ENCODE measurements around the gene HOXB7.

HOXB7 gene

DNA sequence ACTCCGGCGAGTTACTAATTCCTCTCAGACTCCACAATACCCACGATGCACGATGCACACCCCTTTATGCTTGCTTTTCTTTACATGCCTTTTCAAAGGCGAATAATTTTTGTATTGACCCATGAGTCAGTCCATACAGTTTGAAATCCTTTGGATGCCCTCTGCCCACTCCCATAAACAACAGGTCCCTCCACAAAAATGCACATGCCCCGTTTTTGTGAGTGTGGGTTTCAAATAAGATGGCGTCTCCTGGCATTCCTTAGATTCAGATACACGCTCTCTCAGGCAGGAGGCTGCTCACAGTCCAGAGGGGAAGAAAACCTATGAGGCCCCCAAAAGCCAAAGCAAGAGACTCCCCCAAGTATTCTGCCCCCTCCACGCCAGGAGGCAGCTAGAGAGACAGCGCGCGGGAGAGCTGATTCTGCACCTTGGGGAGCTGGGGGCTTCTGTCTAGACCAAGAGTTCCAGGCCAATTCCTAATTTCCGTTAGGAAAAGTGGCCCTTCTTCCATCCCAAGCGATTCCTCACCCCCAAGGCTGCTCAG, 34.9 kb upstream of the HOXB7 start:
- CTCF ChIA-PET, result interaction anchor here (1.0 kb wide), 1 partner anchor 22 kb away, joined by 3 read pairs; no protein-coding TSS in a partner anchor
- Histone ChIP-seq H3K4me1 (ENCODE audit: control extremely low read depth in 1 of 4, control insufficient read depth in 4 of 4, insufficient read depth in 4 of 4, low read length in 3 of 4) (peaks cover 3 to 22% (median 18%) of the 10 kb centered on the region in 4 experiments), H3K27ac (ENCODE audit: insufficient read depth in 1 of 2, low read depth in 1 of 2, low read length in 2 of 2, poor library complexity in 1 of 2, severe bottlenecking in 2 of 2) (no peak overlapping the region), H3K9me3 (ENCODE audit: control extremely low read depth in 1 of 5, control insufficient read depth in 4 of 5, insufficient read depth in 2 of 5, low read depth in 1 of 5, low read length in 4 of 5) (no peaks in the 10 kb centered on the region), H3K36me3 (ENCODE audit: control insufficient read depth in 4 of 4, insufficient read depth in 4 of 4, low read length in 3 of 4) (no peaks in the 10 kb centered on the region), H3K4me3 (ENCODE audit: control insufficient read depth in 1 of 7, extremely low read depth in 1 of 7, insufficient read depth in 4 of 7, low read depth in 2 of 7, low read length in 6 of 7) (no peak overlapping the region), H3K27me3 (replicated peaks in 2 of 5; ENCODE audit: control insufficient read depth in 4 of 5, insufficient read depth in 5 of 5, low read length in 4 of 5) (peaks cover 26 to 96% (median 57%) of the 10 kb centered on the region in 5 experiments)
- POLR2A ChIA-PET, result no interaction called here
- no peak for DNase-seq
- 68% methylated on average over 12 of the region's 14 CpGs for WGBS (ENCODE audit: insufficient coverage)

DNA sequence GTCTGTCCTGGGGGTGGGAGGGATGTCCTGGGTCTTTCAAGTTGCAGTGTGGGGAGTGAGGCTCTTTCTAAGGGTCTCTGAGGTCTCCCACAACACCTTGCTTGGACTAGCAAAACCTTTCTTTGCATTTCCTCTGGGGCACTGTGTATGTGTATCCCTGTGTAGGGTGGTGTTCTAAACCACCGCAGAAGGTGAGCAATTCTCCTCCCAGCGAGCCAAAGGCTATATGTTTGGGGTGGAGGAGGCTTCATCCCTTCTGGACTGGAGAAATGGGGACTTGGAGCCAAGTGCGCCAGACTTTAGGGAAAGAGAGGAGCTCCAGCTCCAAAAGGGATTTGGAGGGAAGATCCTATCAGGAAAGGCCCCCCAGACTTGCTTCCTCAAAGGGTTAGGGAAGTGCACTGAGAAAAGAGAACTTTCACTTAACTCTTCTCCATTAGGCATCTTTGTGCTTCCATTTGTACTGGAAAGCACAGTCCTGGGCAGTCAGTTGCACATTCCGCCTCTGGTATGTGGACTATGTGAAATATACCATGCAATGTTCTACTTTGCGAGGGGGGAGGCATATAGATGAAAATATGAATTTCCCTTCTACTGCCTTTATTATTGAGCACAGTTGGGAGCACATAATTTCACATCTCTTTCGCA, 34.2 kb upstream of the HOXB7 start:
- POLR2A ChIA-PET, result no interaction called here
- DNase-seq, result no peak
- Histone ChIP-seq H3K27ac (ENCODE audit: insufficient read depth in 1 of 2, low read depth in 1 of 2, low read length in 2 of 2, poor library complexity in 1 of 2, severe bottlenecking in 2 of 2) (no peak overlapping the region), H3K27me3 (replicated peaks in 2 of 5; ENCODE audit: control insufficient read depth in 4 of 5, insufficient read depth in 5 of 5, low read length in 4 of 5) (peaks cover 24 to 99% (median 61%) of the 10 kb centered on the region in 5 experiments), H3K36me3 (ENCODE audit: control insufficient read depth in 4 of 4, insufficient read depth in 4 of 4, low read length in 3 of 4) (no peaks in the 10 kb centered on the region), H3K4me3 (ENCODE audit: control insufficient read depth in 1 of 7, extremely low read depth in 1 of 7, insufficient read depth in 4 of 7, low read depth in 2 of 7, low read length in 6 of 7) (no peak overlapping the region), H3K4me1 (ENCODE audit: control extremely low read depth in 1 of 4, control insufficient read depth in 4 of 4, insufficient read depth in 4 of 4, low read length in 3 of 4) (peaks cover 3 to 22% (median 18%) of the 10 kb centered on the region in 4 experiments), H3K9me3 (ENCODE audit: control extremely low read depth in 1 of 5, control insufficient read depth in 4 of 5, insufficient read depth in 2 of 5, low read depth in 1 of 5, low read length in 4 of 5) (no peaks in the 10 kb centered on the region)
- WGBS (ENCODE audit: insufficient coverage), result 90% methylated on average over 5 of the region's 6 CpGs
- CTCF ChIA-PET, result interaction anchor here (1.0 to 1.2 kb wide), 2 partner anchors 9 to 23 kb away, joined by 3 to 7 read pairs; no protein-coding TSS in a partner anchor

DNA sequence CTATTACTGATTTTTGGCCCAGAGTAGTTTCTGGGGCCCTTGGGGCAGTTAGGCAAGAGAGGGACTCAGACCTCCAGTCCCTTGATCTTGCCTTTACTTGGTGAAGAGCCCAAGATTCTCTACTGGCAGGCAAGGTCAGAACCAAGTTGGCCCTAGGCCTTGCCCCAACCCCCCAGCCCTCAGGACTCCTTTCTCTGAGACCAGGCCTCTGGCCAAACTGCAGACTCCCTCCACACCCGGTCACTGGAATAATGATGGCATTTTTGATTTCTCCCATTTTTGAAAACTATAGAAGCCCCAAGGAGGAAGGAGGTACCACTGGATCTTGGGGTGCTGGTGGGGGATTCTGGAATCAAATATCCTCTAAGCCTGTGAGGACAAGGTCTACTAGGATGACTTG, 33.3 kb upstream of the HOXB7 start:
- POLR2A ChIA-PET, result interaction anchor here (0.7 kb wide), 1 partner anchor 1930 kb away, joined by 3 read pairs; no protein-coding TSS in a partner anchor
- peaks cover 3 to 22% (median 18%) of the 10 kb centered on the region in 4 experiments for H3K4me1 ChIP-seq (ENCODE audit: control extremely low read depth in 1 of 4, control insufficient read depth in 4 of 4, insufficient read depth in 4 of 4, low read length in 3 of 4)
- no peak overlapping the region for H3K4me3 ChIP-seq (ENCODE audit: control insufficient read depth in 1 of 7, extremely low read depth in 1 of 7, insufficient read depth in 4 of 7, low read depth in 2 of 7, low read length in 6 of 7)
- no peak for DNase-seq
- H3K9me3 ChIP-seq (ENCODE audit: control extremely low read depth in 1 of 5, control insufficient read depth in 4 of 5, insufficient read depth in 2 of 5, low read depth in 1 of 5, low read length in 4 of 5), result no peaks in the 10 kb centered on the region
- CTCF ChIA-PET, result interaction anchor here (1.2 kb wide), 1 partner anchor 8 kb away, joined by 7 read pairs; no protein-coding TSS in a partner anchor
- WGBS (ENCODE audit: insufficient coverage), result 100% methylated on average over 1 of the region's 1 CpG
- no peaks in the 10 kb centered on the region for H3K36me3 ChIP-seq (ENCODE audit: control insufficient read depth in 4 of 4, insufficient read depth in 4 of 4, low read length in 3 of 4)
- peaks cover 24 to 99% (median 65%) of the 10 kb centered on the region in 5 experiments for H3K27me3 ChIP-seq (replicated peaks in 2 of 5; ENCODE audit: control insufficient read depth in 4 of 5, insufficient read depth in 5 of 5, low read length in 4 of 5)
- no peak overlapping the region for H3K27ac ChIP-seq (ENCODE audit: insufficient read depth in 1 of 2, low read depth in 1 of 2, low read length in 2 of 2, poor library complexity in 1 of 2, severe bottlenecking in 2 of 2)

DNA sequence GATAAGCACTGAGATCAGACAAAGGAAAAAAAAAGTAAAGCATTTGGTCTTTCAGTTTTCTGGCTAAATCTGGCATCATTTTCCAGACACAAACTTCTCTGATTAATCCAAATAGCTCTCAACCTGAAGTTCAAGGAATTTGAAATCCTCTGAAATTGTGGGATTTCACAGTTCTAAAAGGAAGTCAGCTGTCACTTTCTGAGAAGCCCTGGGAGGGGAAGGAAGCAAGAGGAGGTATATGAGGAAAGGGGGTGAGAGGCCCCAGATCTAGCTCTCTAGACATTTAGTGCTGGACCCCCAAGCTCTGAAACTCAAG, 32.8 kb upstream of the HOXB7 start:
- ChIA-PET POLR2A (interaction anchor here (0.7 kb wide), 1 partner anchor 1929 kb away, joined by 3 read pairs; no protein-coding TSS in a partner anchor), CTCF (interaction anchor here (1.5 kb wide), 1 partner anchor 27 kb away, joined by 4 read pairs; no protein-coding TSS in a partner anchor)
- peaks cover 24 to 100% (median 67%) of the 10 kb centered on the region in 5 experiments for H3K27me3 ChIP-seq (replicated peaks in 2 of 5; ENCODE audit: control insufficient read depth in 4 of 5, insufficient read depth in 5 of 5, low read length in 4 of 5)

DNA sequence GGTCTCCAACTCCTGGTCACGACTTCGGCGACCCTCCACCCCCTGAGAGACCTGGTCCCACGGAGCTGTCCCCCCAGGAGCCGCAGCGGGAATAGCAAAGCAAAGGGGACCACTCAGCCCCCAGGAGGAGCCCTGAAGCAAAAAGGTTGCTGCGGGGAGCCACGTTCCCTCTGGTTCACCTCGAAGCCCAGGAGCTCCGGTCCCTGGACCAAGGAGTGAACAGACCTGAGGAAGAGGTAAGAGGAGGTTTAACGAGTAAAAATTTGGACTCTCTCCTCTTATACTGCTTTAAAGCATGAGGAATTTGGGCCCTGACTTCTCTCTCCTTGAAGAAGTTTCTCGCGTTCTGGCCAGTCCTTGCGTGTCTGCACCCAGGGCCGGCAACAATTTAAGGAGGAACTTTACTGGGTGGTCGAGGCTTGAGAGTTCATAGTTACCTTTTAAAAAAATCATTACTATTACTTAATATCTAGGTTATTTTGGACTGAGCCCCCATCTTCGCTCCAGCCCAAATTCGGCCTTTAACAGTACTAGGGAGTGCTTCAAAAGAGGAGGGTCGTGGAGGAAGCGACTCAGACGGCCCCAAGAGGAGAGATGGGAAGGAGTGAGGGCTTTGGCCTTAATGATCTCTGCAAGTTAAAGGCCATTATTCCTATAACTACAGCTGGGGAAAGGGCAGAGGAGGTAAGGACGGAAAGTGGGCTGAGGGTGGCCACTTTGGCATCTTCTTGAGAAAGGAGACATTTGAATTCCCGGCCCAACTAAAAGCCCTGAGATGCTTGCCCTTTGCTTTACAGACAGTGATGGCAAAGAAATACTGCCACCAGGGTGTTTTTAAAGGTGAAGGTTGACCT, 32.3 kb upstream of the HOXB7 start:
- Histone ChIP-seq H3K36me3 (ENCODE audit: control insufficient read depth in 4 of 4, insufficient read depth in 4 of 4, low read length in 3 of 4) (no peaks in the 10 kb centered on the region), H3K4me3 (ENCODE audit: control insufficient read depth in 1 of 7, extremely low read depth in 1 of 7, insufficient read depth in 4 of 7, low read depth in 2 of 7, low read length in 6 of 7) (no peak overlapping the region), H3K9me3 (ENCODE audit: control extremely low read depth in 1 of 5, control insufficient read depth in 4 of 5, insufficient read depth in 2 of 5, low read depth in 1 of 5, low read length in 4 of 5) (no peaks in the 10 kb centered on the region), H3K4me1 (ENCODE audit: control extremely low read depth in 1 of 4, control insufficient read depth in 4 of 4, insufficient read depth in 4 of 4, low read length in 3 of 4) (peaks cover 3 to 22% (median 18%) of the 10 kb centered on the region in 4 experiments), H3K27me3 (replicated peaks in 2 of 5; ENCODE audit: control insufficient read depth in 4 of 5, insufficient read depth in 5 of 5, low read length in 4 of 5) (peaks cover 20 to 100% (median 66%) of the 10 kb centered on the region in 5 experiments), H3K27ac (ENCODE audit: insufficient read depth in 1 of 2, low read depth in 1 of 2, low read length in 2 of 2, poor library complexity in 1 of 2, severe bottlenecking in 2 of 2) (no peak overlapping the region)
- no peak for DNase-seq
- 64% methylated on average over 18 of the region's 23 CpGs for WGBS (ENCODE audit: insufficient coverage)
- CTCF ChIA-PET, result interaction anchor here (1.5 to 1.9 kb wide), 2 partner anchors 11 to 27 kb away, joined by 4 to 5 read pairs; no protein-coding TSS in a partner anchor
- POLR2A ChIA-PET, result interaction anchor here (0.7 kb wide), 1 partner anchor 1928 kb away, joined by 3 read pairs; no protein-coding TSS in a partner anchor

More for the DNA sequence above, 32.8 kb upstream of the HOXB7 start:
- no peak for DNase-seq
- H3K4me3 ChIP-seq (ENCODE audit: control insufficient read depth in 1 of 7, extremely low read depth in 1 of 7, insufficient read depth in 4 of 7, low read depth in 2 of 7, low read length in 6 of 7), result no peak overlapping the region
- H3K27ac ChIP-seq (ENCODE audit: insufficient read depth in 1 of 2, low read depth in 1 of 2, low read length in 2 of 2, poor library complexity in 1 of 2, severe bottlenecking in 2 of 2), result no peak overlapping the region
- H3K9me3 ChIP-seq (ENCODE audit: control extremely low read depth in 1 of 5, control insufficient read depth in 4 of 5, insufficient read depth in 2 of 5, low read depth in 1 of 5, low read length in 4 of 5), result no peaks in the 10 kb centered on the region
- H3K36me3 ChIP-seq (ENCODE audit: control insufficient read depth in 4 of 4, insufficient read depth in 4 of 4, low read length in 3 of 4), result no peaks in the 10 kb centered on the region
- peaks cover 3 to 22% (median 18%) of the 10 kb centered on the region in 4 experiments for H3K4me1 ChIP-seq (ENCODE audit: control extremely low read depth in 1 of 4, control insufficient read depth in 4 of 4, insufficient read depth in 4 of 4, low read length in 3 of 4)

DNA sequence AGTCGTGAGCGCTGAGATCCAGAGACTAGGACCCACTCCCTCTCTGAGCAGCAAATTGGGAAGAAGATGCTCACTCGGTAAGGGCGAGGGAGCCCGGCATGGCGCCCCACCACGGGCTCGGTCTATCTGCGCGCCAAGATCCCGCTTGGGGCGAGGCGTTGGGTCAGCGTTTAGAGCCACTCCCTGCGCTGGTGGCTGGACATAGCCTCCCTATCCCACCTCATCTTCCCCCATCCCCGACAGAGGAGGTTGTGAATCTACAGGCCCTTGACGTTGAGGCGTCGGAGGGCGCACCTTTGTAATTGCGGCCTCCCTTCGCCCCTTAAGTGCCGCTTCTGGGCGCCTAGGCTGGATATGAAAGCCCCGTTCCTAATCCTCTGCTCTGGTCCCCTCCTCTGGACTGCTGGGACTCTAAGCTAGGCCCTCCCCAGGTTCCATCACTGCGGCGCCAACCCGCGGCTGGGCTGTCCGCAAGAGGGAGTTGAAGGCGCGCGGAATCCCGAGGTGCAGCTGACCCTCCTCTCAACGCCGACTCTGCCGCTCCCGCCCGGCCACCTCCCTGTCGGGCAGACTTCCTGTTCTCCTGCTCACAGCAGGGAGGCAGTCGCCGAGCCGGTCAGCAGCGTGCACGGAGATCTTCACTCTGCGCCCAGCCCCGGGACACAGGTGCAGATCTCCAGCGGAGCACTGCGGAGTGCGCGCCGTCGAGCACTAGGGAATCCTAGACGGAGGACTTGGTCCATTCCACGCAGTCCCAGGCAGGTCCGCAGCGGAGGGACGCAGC, 31.4 kb upstream of the HOXB7 start:
- peak overlapping the region in 1 of 7 experiments; percentile 11 for H3K4me3 ChIP-seq (ENCODE audit: control insufficient read depth in 1 of 7, extremely low read depth in 1 of 7, insufficient read depth in 4 of 7, low read depth in 2 of 7, low read length in 6 of 7)
- H3K9me3 ChIP-seq (ENCODE audit: control extremely low read depth in 1 of 5, control insufficient read depth in 4 of 5, insufficient read depth in 2 of 5, low read depth in 1 of 5, low read length in 4 of 5), result no peaks in the 10 kb centered on the region
- DNase-seq, result no peak
- H3K36me3 ChIP-seq (ENCODE audit: control insufficient read depth in 4 of 4, insufficient read depth in 4 of 4, low read length in 3 of 4), result no peaks in the 10 kb centered on the region
- WGBS (ENCODE audit: insufficient coverage), result 12% methylated on average over 52 of the region's 58 CpGs
- ChIA-PET POLR2A (no interaction called here), CTCF (interaction anchor here (1.5 to 1.9 kb wide), 2 partner anchors 10 to 28 kb away, joined by 4 to 5 read pairs; no protein-coding TSS in a partner anchor)
- H3K27me3 ChIP-seq (replicated peaks in 2 of 5; ENCODE audit: control insufficient read depth in 4 of 5, insufficient read depth in 5 of 5, low read length in 4 of 5), result peaks cover 18 to 100% (median 64%) of the 10 kb centered on the region in 5 experiments
- peaks cover 0 to 16% (median 13%) of the 10 kb centered on the region in 4 experiments for H3K4me1 ChIP-seq (ENCODE audit: control extremely low read depth in 1 of 4, control insufficient read depth in 4 of 4, insufficient read depth in 4 of 4, low read length in 3 of 4)
- H3K27ac ChIP-seq (ENCODE audit: insufficient read depth in 1 of 2, low read depth in 1 of 2, low read length in 2 of 2, poor library complexity in 1 of 2, severe bottlenecking in 2 of 2), result no peak overlapping the region
